GM12892 (cell line): Measurements from ENCODE around the gene PCP4L1.

Experiments used
- POLR2A ChIP-seq: IDR thresholded peaks from 2 replicates; pipeline ENCODE4 v1.6.1; 2011; ENCODE audit warnings: low read depth, low read length, control low read depth
- POLR2AphosphoS5 ChIP-seq: IDR thresholded peaks from 2 replicates; pipeline ENCODE4 v1.6.1; 2011; ENCODE audit warnings: low read depth, low read length, control low read depth
- TAF1 ChIP-seq: IDR thresholded peaks from 2 replicates; pipeline ENCODE4 v1.6.1; 2011; ENCODE audit warnings: low read depth, mild to moderate bottlenecking, control low read depth, low read length, borderline replicate concordance

DNA sequence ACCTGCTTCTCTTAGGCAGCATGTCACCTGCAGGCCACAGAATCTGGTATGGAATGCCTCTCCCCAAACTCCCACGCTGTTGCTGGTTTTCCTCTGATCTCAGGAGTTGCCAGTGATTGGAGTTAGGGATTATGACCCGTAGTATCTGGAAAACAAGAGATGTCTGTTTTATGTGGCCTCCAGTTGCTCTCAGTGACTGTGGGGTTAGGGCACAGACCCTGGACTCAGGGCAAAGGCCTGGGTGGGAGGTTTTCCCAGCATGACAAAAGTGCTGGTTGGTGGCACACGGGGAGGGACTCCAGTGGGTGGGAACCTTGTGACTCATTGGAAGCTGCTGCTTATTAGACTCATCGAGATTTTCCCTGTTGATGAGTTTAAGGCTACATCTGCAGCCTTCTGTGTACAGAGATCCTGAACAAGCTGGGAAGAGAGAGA is 20.5 kb upstream of the PCP4L1 start, which contains the start of gene NR1I3:
- no peak for TF ChIP-seq TAF1
- no peak for TF ChIP-seq POLR2AphosphoS5
- TF ChIP-seq POLR2A, result no peak
